Posterior vena cava (tissue), 2 donors: ENCODE results near the gene EYA4. TPM values are rescaled to one million over a fixed set of nuclear protein-coding genes. Genes with fewer than 3 reads are reported as not detected.

Experiments
- DNase-seq: peaks from one replicate; pipeline ENCODE4 v3.0.0-alpha.2; 2020; ENCODE audit warnings: low spot score
- intact Hi-C, 2 donors: fragments of 100-400 bp; cut with DNase I; formaldehyde crosslinking; loops; one replicate each; pipeline versions ENCODE4 v1.14.1 to v1.14.2; 2022 to 2023
- total RNA-seq, 2 donors: library from RNA; stranded (reverse); fragmentation: NEBNext Ultra II Directional; extraction: Animal tissue kit (Norgen Biotek cat#: 25700); gene quantifications; one replicate each; pipeline ENCODE4 v1.2.1, GENCODE V29; 2021
- donor health status: DM: yes; HTN: yes; CAD: no.
- donor health status: DM: yes; HTN: yes; CAD: no.

The EYA4 gene
- total RNA-seq, 2 donors from 2014 or later = 0.95 to 2.6 TPM

DNA sequence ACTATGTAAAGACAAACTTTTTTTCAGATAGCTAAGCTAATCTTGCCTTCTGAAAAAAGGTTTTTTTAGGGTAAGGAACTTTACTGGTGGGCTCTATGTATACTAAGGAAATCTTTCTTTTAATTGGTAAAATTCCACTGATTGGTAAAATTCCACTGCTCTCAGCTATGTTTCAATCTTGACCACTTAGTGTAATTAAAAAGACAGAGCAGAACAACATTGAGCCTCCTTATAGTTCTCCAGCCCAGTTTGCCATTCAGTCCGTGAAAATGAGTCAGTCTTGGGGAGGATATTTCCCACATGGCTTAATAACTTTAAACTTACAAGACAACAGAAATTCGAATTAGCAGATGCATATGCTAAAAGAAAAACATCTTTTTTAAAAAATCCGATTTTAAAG, 92.7 kb downstream of the EYA4 start:
- intact Hi-C loops = no loop called here

DNA sequence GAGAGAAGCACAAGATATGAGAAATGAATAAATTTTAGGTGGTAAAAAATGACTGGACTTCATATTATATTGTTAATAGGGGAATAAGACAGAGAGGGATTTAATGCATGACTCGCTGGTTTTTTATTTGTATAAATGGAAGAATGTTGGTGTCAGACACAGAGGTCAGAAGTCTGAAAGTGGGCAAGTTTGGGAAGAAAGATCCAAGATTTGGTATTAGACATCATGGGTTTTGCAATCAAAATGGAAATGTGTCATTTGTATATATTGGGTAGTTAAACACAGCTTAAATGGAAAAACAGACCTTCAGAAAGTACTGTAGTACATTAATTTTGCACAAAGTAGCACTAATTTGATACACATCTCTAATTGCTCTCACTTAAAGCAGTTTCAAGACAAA, 96.2 kb downstream of the EYA4 start:
- DNase-seq = no peak
- intact Hi-C loops = loop anchor here in 1 of 2 donors (5.0 kb wide), 1 partner anchor 1900 kb away; no protein-coding TSS in a partner anchor

More for the DNA sequence above, 92.7 kb downstream of the EYA4 start:
- DNase-seq = no peak

DNA sequence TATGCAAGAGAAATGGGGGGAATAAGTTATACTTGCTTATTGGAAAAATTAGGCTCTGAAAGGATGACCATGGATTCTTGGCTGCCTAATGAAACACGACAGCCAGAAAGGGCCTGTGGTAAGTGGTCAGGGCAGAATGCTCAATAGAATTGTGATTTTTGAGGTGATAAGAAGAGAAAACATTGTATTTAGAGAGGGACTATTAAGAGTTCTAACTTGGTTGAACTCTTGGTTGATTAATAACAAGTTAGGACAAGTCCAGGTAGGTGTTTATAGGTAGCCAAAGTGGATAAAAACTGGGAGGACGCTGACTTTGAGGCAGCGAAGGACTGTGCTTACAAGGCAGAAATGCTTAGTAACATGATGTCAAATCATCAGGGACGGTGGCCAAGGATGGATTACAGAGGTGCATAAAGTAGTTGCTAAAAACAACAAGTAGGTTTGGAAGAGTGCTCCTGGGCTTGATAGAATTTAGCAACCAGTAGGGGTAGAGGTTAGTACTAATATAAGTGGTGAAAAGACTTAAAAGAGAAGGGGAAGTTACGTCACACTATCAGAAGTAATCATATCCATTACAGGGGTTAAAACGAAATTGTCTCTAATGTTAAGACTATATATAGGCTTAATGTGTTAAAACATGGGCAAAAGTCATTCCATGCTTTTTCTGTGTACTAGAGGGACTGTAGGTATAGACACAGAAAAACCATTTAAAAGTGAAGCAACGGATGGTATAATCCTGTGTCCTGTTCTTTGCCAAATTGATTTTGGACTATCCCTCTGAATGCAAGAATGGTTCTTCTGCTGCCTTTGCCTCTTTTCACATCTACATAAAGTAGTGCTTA, 98.6 kb downstream of the EYA4 start:
- DNase-seq = no peak
- intact Hi-C loops = loop anchor here in 1 of 2 donors (2.0 to 5.0 kb wide), 2 partner anchors 49 to 1898 kb away; no protein-coding TSS in a partner anchor

DNA sequence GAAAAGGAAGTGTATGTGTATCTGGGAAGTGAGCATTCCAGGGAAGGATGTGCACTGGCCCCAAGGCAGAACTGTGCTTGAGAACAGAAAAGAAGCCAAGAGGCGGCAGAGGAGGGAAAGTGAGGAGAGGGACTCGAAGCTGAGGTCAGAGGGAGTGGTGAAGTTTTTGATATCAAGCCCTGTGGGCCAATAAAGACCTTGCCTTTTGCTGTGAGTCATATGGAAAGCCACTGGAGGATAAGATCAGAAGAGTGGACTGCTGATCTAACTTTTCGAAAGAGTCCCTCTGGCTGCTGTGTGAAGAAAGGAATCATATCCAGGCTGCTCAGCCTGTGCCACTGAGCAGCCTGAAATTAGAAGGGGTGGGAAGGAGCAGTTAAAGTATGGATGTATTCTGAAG, 99.4 kb downstream of the EYA4 start:
- intact Hi-C loops = loop anchor here in 1 of 2 donors (2.0 kb wide), 1 partner anchor 48 kb away; no protein-coding TSS in a partner anchor

DNA sequence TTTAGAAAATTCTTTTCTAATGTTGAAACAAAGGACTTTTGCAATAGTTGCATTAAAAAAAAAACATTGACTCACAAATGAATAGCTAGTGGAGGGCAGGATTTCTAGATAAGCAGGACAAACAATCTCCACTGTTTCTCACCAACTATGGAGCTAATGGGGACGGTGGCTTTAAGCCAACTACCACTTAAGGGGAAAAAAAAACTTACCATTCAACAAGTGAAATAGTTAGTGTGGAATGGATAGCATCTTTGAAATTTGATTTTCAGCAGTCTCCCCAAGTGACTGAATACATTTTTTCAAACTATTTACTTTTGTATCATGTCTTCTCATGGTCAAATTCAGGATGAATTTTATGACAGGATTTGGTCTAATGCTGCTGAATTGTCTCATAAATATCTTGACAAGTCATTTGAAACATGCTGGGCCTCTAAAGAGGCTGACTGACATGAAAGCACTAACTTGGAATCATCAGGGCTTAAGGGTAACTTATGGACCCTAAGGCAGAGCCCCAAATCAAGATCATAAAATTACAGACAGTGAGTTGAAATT, 100.5 kb downstream of the EYA4 start:
- intact Hi-C loops = loop anchor here in 1 of 2 donors (2.0 kb wide), 1 partner anchor 47 kb away; no protein-coding TSS in a partner anchor
- DNase-seq = no peak

More for the DNA sequence above, 99.4 kb downstream of the EYA4 start:
- no peak for DNase-seq

DNA sequence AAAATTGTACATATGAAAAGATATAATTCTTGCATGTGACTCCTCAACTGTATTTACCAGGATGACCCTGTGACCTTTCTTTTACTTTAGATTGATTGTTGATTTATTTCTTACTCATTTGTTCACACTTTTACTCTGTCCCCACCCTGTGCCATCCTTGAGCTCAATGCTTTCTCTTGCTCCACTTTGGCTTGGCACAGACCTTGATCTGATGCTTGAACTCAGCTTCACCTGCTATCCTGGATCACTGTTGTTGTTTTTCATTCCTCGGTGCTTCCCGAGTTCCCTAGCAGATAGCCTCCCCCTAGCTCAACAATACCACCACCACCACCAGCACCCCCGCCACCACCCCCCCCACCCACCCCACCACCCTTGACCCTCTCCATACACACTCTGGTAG, 102.1 kb downstream of the EYA4 start:
- intact Hi-C loops = no loop called here
- DNase-seq = no peak

DNA sequence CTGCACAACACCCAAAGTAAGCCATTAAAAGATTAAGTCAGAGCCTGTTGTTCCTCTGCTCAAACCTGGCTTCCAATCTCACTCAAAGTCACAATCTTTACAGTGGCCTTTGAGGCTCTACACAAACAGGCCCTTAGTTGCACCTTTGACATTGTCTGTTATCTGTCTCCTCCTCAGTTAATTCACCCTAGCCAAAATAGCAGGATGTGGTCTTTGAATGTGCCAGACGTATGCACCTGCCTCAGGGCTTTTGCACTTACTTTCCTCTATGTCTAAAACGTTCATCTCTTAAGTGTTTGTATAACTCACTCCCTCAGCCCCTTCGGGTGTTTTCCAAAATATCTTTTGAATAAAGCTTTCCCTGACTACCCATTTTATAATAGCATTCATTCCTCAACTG, 107.7 kb downstream of the EYA4 start:
- intact Hi-C loops = no loop called here
- DNase-seq = no peak

DNA sequence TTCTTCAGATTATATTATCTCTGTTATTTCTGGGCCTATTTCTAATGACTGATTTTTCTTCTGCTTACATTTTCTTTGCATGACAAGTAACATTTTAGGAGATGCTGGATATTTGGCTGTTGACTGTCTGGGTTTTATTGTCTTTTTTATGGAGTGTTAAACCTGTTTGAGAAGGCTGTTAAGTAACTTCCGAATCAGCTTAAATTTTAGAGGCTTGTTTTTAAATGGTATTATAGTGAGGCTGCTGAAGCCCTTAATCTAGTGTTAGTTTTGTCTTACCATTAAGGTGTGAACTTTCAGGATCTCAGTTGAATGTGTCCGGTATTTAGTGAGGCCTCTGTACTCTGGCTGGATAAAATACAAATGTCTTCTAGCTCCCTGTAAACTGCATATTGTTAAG, 109.8 kb downstream of the EYA4 start:
- intact Hi-C loops = no loop called here
- no peak for DNase-seq

DNA sequence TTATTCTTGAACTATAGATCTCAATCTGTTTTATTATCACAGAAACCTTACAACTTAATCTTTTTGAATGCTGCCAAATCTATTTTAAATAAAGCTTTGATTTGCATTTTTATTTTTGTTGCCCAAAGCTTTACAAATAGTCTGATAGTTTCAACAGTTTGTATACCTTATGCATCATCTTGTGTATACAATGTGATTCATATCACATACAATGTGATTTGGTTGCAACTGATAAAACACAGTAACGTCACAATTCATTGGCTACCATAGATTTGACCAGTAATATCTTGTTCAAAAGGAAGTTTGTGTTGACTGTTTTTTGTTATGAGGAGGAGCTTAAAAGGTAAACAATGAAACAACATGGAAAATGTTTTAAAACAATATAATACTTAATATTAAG, 110.9 kb downstream of the EYA4 start:
- intact Hi-C loops = no loop called here
- DNase-seq = no peak

DNA sequence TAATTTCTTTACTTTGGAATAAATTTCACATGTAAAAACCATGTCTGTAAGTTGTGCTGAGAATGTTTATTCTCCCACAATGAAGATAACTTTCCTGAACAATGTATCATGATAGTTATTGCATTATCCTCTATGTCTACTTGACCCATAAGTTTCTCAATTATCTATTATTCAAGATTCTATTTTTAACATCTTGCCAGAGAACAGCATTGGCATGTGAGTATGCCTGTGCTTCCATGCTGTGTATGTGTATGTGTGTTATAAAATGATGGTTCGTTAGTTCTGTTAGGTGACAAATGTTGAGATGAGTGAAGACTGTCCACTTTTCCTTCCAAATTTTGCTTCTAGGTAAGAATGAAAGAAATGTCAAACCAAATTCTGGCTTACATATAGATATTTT, 111.9 kb downstream of the EYA4 start:
- intact Hi-C loops = no loop called here
- DNase-seq = no peak

DNA sequence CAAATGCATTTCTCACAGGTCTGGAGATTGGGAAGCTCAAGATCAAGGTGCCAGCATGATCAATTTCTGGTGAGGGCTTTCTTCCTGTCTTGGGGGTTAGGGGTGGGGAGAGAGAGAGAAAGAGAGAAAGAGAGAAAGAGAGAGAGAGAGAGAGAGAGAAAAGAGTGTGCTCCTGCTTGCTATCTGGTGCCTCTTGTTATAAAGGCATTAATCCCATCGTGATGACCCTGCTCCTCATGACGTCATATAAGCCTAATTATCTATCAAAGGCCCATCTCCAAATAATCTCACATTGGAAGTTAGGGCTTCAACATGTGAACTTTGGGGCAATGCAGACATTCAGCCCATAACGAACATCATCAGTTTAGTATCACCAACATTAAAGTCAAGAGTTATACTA, 114.8 kb downstream of the EYA4 start:
- DNase-seq = no peak
- intact Hi-C loops = no loop called here

DNA sequence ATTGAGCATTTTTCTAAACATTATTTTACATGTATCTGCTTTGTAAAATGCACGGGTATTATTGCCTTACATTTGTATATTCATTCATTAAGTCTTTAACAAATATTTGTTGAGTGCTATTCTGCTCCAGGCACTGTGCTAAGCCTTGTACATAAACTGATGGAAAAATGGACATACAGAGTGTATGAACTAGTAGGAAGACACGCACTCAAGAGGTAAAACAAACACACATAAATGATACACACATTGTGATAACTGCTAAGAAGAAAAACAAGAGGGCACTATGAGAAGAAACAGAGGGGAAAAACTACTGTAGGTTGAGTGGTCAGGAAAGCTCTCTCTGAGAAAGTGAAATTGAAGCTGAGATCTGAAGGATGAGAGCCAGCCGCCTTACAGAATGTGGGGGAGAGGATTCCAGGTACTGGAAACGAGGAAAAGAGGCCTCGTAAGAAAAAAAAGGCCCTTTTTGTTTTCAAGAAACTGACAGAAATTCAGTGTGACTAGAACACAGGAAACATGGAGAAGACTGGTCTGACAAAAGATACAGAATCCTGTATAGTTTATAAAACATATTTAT, 117.5 kb downstream of the EYA4 start:
- DNase-seq = no peak
- intact Hi-C loops = no loop called here

DNA sequence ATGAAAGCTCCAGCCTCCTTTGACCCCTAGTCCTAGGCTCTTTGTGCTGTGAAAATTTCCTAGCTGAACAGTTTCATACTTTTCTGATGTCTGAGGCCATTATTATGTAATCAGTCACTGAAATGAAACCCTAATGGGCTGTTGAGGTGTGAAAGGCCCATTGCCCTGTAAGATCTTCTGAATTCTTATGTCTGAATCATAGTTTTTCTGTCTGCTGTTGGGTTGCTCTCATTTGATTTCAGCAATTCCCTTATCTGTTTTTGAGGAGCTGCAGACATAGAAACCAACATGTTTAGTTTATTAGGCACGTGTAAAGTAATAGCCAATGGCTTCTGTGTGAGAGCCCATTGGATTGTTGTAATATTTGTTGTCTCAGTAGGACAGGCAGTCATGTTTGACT, 118.1 kb downstream of the EYA4 start:
- no peak for DNase-seq
- intact Hi-C loops = no loop called here

DNA sequence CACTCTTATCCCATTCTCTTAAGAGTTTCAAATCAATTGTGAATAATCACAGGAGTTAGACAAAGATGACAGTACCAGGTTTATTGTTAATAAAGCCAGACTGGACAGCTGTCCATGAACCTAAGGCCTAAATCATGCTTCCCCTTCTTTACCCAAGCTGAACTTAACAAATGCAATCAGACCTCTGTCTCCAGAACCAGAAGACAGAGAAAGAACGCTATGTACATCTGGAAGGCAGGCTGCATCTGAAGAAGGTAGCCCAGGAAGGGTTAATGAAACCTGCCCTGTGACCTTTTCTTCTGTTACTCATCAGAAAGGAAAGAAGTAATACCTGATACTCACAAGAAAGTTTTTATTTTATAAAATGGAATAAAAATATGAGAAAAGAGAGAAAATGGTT, 118.6 kb downstream of the EYA4 start:
- DNase-seq = no peak
- intact Hi-C loops = no loop called here

DNA sequence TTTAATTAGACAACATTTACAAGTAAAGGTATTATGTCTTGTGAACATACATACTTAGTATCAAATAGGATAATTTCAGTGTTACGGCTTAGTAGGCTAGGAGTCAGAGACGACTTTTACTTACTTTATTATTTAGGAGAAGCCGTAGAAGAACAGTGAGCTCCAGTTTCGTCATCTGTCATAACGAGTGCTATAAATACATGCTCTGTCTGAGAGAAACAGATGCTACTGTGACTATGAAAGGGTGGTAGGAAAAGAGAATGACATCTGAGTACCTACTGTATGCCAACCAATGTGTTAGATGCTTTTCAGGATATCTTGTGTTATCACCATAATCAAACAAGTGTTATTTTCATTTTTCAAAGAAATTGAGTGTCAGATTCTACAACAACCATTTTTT, 119.0 kb downstream of the EYA4 start:
- intact Hi-C loops = no loop called here
- DNase-seq = no peak

DNA sequence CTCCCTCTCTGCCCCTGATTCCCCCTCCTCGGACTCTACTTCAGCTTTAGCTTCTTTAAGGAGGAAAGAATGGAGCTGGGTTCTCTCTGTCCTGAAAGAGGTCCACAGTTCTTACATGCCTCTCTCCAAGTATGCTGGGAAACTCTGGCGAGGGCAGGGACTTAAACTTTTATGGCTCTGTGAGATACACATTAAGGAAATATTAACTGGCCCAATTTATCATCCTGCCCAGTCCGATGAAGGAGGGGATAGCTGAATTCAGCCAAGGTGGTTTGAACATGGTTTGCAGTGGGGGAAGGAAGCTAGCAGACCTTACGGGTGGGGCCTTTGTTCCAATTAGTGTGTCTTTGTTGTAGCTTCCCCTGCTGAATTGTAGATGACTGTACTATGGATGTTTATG, 121.7 kb downstream of the EYA4 start:
- intact Hi-C loops = no loop called here
- no peak for DNase-seq

DNA sequence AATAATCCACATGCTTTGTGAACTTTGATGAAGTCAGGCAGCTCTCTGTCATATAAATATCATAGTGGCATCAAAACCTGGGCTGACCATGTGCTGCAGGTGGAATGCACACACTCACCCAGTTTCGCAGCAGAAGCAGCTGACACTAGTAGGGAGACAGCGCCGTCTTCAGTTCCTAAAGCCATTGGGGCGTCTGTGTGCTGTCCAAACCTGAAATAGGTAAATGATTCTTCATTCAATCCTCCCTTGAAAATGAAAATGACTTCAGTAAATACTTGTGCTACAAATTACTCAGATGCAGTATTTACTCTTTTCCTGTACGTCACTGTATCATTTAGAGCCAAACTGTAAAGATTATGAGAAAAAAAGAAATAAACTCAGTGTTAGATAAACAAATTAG, 127.5 kb downstream of the EYA4 start:
- no peak for DNase-seq
- intact Hi-C loops = no loop called here

DNA sequence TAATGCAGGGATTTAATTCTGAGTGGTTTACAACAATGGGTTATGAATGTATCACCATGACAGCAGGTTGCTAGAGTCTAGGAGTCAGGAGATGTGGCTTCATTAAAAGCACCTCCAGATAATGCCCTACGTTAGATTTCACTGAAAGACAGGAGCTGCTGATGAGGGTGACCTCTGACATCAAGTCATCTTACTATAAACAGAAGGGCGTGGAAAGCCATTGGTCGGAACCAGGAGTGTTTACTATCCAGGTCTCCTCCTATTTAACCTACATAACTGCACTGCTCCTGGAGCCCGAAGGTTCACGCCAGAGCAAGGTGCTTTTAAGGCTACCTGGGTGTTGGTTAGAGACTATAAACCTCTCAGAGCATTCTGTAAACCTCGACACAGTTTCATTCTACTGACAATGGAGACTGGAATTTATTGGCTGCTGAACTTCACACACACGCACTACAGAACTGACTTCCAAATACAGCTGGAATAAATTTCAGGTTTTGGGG, 128.7 kb downstream of the EYA4 start:
- DNase-seq = no peak
- intact Hi-C loops = no loop called here

DNA sequence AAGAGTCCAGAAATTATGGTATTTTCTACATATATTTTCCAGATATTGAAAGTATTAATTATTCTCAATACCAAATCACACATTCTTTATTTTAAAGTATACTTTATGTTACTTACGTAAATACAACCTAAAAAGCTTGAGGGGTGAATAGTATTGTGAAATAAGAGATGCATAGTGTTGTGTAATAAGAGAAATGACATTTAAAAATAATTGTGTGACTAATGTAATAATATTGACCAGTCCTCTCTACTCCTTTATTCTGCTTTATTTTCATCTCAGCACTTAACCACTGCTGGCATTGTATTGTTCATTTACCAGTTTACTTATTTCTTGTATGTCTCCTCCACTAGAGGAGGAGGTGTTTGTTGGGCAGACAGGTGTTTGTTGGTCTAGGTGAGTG, 135.6 kb downstream of the EYA4 start:
- DNase-seq = no peak
- intact Hi-C loops = no loop called here

DNA sequence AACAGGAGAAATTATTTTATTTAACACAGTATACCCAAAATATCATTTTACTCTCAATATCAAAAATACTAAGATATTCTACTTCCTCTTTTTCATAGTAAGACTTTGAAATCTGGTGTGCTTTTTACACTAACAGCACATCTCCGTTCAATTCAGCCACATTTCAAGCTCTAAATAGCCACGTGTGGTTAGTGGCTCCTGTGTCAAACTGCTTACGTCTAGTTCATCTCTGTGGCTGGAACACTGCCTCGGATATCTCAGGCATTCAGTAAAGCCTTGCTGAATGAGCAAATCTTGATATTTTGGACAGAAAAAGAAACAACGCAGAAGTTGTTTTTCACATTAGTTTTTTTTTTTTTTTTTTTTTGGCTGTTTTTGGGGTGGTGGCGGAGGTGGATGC, 136.1 kb downstream of the EYA4 start:
- DNase-seq = no peak
- intact Hi-C loops = no loop called here
